Measurements from ENCODE around the gene GRIN1.

The GRIN1 gene

GRCh38 chr9:137138722-137139467 is at the start of gene GRIN1:
Gene GRIN1, plus strand, starts transcription at chr9:137139154. Its CDS starts 333 bp downstream, at chr9:137139487.
- DNase-seq: peak; percentile 72

- no peak for DNase-seq
Measured at GRCh38 chr9:137089232-137089947, 49.6 kb upstream of the GRIN1 start.

GRCh38 chr9:137095664-137096517 is 43.1 kb upstream of the GRIN1 start:
- peak; percentile 50 for DNase-seq

- no peak for DNase-seq
Measured at GRCh38 chr9:137096785-137097546, 42.0 kb upstream of the GRIN1 start.

GRCh38 chr9:137097761-137098462 is 41.0 kb upstream of the GRIN1 start:
- DNase-seq: no peak

GRCh38 chr9:137099231-137099630 is 39.7 kb upstream of the GRIN1 start:
- no peak for DNase-seq

- DNase-seq: no peak
Measured at GRCh38 chr9:137103206-137103999, 35.6 kb upstream of the GRIN1 start.

GRCh38 chr9:137105814-137106661 is 32.9 kb upstream of the GRIN1 start:
- no peak for DNase-seq

GRCh38 chr9:137106662-137107250 is 32.2 kb upstream of the GRIN1 start:
- no peak for DNase-seq

GRCh38 chr9:137107312-137107921 is 31.5 kb upstream of the GRIN1 start:
- no peak for DNase-seq

GRCh38 chr9:137107982-137108381 is 31.0 kb upstream of the GRIN1 start:
- DNase-seq: no peak

- no peak for DNase-seq
Measured at GRCh38 chr9:137108608-137109249, 30.2 kb upstream of the GRIN1 start.

- no peak for DNase-seq
Measured at GRCh38 chr9:137109250-137110146, 29.5 kb upstream of the GRIN1 start.

GRCh38 chr9:137110147-137110910 is 28.6 kb upstream of the GRIN1 start:
- no peak for DNase-seq

GRCh38 chr9:137110911-137111787 is 27.8 kb upstream of the GRIN1 start:
- DNase-seq: no peak

Data from hematopoietic multipotent progenitor cell treated with erythropoietin and hydrocortisone succinate and interleukin-3 and kit ligand, for 4 days (in vitro differentiated cells).